Measurements from ENCODE around the gene KRT72. TPM values are rescaled to one million over a fixed set of nuclear protein-coding genes. Genes with fewer than 3 reads are reported as not detected.

Gene KRT72
- total RNA-seq, 1 experiment from 2014 or later = not detected

DNA sequence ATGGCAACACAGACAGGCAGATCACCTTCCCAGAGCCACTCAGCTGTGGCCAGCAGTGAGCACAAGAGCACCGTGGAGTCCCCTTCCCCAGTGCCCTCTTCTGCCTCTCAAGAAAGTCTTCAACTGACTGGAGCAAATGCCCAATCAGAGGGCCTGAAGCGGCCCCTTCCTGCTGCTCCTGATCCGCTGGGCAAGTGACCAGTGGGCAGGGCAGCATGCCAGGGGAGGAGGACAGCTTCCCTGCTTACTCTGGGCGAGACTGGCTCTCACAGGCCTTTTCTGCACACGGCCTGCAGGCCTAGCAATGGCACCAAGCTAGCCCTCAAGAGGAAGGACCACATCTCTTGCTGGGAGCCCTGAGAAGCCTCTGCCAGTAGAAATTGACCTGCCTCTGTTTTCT lies 49.2 kb downstream of the KRT72 start:
- Histone ChIP-seq H3K4ac (ENCODE audit: low read depth, low read length) (no peak overlapping the region), H4K91ac (ENCODE audit: insufficient read length, low read depth, low read length) (no peak overlapping the region), H2AK5ac (ENCODE audit: insufficient read length, low read length) (no peak overlapping the region), H3K23me2 (ENCODE audit: insufficient read length, low read depth, low read length, poor library complexity, severe bottlenecking) (no peaks in the 10 kb centered on the region), H4K5ac (ENCODE audit: insufficient read length, low read depth, low read length) (no peak overlapping the region), H2BK20ac (ENCODE audit: low read depth, low read length, poor library complexity, severe bottlenecking) (no peak overlapping the region), H2BK12ac (ENCODE audit: insufficient read length, low read depth, low read length) (no peak overlapping the region), H3K79me2 (ENCODE audit: insufficient read depth, low read length) (no peaks in the 10 kb centered on the region), H3K4me1 (ENCODE audit: insufficient read depth, low read length) (no peaks in the 10 kb centered on the region), H4K20me1 (ENCODE audit: control insufficient read depth, insufficient read depth, insufficient read length) (no peaks in the 10 kb centered on the region), H2BK5ac (ENCODE audit: insufficient read length, low read length) (no peak overlapping the region), H3K4me2 (ENCODE audit: insufficient read depth, insufficient read length, low read length) (no peak overlapping the region), H2BK15ac (ENCODE audit: low read depth, low read length) (no peak overlapping the region), H3K56ac (ENCODE audit: insufficient read length, low read depth, low read length) (no peak overlapping the region), H3K27ac (ENCODE audit: insufficient read length, low read depth, low read length) (no peak overlapping the region), H3K18ac (ENCODE audit: insufficient read length, low read depth, low read length) (no peak overlapping the region), H3K9ac (ENCODE audit: extremely low read depth, insufficient read length, low read length) (no peak overlapping the region), H3K9me3 (ENCODE audit: control insufficient read depth, low read depth, low read length) (no peaks in the 10 kb centered on the region), H3K79me1 (ENCODE audit: insufficient read depth, low read depth, low read length, poor library complexity, severe bottlenecking) (no peaks in the 10 kb centered on the region), H3K27me3 (ENCODE audit: insufficient read depth, low read length) (no peaks in the 10 kb centered on the region), H4K8ac (replicated peaks; ENCODE audit: insufficient read length, low read depth, low read length) (no peak overlapping the region), H2BK120ac (ENCODE audit: low read depth, low read length, poor library complexity, severe bottlenecking) (no peak overlapping the region), H3T11ph (ENCODE audit: low read length) (no peak overlapping the region), H3K23ac (ENCODE audit: insufficient read length, low read depth, low read length) (no peak overlapping the region), H2AFZ (ENCODE audit: low read length) (no peak overlapping the region), H3K14ac (ENCODE audit: insufficient read depth, low read length) (no peak overlapping the region)
- H3K27ac Mint-ChIP-seq = no peak overlapping the region; a peak in 1 of 7 replicates
- H3K4me1 Mint-ChIP-seq = no peaks in the 10 kb centered on the region
- H3K4me3 Mint-ChIP-seq = no peak overlapping the region
- WGBS (ENCODE audit: extremely low coverage, insufficient read length, low lambda C conversion rate) = no CpG with 5 or more reads among the region's 5 CpGs
- H3K36me3 Mint-ChIP-seq (ENCODE audit: insufficient read depth in 1 of 3, low read depth in 3 of 3) = no peaks in the 10 kb centered on the region
- TF ChIP-seq, protein P1, sequence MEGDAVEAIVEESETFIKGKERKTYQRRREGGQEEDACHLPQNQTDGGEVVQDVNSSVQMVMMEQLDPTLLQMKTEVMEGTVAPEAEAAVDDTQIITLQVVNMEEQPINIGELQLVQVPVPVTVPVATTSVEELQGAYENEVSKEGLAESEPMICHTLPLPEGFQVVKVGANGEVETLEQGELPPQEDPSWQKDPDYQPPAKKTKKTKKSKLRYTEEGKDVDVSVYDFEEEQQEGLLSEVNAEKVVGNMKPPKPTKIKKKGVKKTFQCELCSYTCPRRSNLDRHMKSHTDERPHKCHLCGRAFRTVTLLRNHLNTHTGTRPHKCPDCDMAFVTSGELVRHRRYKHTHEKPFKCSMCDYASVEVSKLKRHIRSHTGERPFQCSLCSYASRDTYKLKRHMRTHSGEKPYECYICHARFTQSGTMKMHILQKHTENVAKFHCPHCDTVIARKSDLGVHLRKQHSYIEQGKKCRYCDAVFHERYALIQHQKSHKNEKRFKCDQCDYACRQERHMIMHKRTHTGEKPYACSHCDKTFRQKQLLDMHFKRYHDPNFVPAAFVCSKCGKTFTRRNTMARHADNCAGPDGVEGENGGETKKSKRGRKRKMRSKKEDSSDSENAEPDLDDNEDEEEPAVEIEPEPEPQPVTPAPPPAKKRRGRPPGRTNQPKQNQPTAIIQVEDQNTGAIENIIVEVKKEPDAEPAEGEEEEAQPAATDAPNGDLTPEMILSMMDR (conservative IDR thresholded peaks at IDR 0.05) = no peak
- no peak for DNase-seq
- peaks cover 11% of the 10 kb centered on the region for H3K27me3 Mint-ChIP-seq (ENCODE audit: low read depth)
- no peaks in the 10 kb centered on the region for H3K9me3 Mint-ChIP-seq

All from H9 (cell line).